ENCODE results near the gene SRRD.

DNA sequence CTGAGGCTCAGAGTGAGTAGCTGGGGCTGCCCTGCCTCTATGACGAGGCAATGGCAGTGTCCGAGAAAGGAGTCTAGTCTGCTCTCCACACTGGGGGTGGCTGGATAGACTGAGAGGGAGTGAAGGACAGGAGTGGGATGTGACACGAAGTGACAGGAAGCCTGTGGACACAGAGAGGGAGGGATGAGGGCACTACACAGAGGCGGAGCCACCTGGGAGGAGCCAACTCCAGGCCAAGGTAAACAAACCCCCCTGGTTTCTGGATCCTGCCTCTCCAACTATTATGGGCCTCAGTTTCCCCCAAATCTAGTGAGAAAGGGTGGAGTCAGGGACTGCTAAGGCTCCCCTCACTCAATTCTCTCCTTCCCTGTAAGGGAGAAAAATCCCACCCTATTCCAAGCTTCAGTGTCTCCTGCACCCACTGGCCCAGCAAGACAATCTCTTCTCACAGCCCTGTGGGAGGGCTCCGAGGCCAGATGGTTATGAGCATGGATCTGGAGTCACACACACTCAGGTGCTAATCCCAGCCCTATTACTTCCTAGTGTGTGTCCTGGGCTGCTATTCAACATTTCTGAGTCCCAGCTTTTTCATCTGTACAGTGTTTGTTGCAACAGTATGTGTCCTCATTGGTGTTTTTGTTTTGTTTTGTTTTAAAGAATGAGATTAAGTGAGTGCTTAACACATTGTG is 29.7 kb upstream of the SRRD start:
- TF ChIP-seq, protein P1, sequence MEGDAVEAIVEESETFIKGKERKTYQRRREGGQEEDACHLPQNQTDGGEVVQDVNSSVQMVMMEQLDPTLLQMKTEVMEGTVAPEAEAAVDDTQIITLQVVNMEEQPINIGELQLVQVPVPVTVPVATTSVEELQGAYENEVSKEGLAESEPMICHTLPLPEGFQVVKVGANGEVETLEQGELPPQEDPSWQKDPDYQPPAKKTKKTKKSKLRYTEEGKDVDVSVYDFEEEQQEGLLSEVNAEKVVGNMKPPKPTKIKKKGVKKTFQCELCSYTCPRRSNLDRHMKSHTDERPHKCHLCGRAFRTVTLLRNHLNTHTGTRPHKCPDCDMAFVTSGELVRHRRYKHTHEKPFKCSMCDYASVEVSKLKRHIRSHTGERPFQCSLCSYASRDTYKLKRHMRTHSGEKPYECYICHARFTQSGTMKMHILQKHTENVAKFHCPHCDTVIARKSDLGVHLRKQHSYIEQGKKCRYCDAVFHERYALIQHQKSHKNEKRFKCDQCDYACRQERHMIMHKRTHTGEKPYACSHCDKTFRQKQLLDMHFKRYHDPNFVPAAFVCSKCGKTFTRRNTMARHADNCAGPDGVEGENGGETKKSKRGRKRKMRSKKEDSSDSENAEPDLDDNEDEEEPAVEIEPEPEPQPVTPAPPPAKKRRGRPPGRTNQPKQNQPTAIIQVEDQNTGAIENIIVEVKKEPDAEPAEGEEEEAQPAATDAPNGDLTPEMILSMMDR (IDR thresholded peaks at IDR 0.05), result no peak
- TF ChIP-seq POLR2A (IDR thresholded peaks at IDR 0.05) (no peak), POLR2AphosphoS5 (IDR thresholded peaks at IDR 0.05) (no peak)
